Activated CD4-positive, alpha-beta T cell treated with anti-CD3 and anti-CD28 coated beads, Interleukin-2, amount 10 ng/mL, durations not matched to agents 7 days and 5 days (primary cell): ENCODE data around the gene NCOA1. TPM values are rescaled to one million over a fixed set of nuclear protein-coding genes. Genes with fewer than 3 reads are reported as not detected.

Source experiments
- CTCF ChIA-PET: fragments of 350-600 bp; sonication (Branson Sonifier 250); formaldehyde crosslinking; loops from one replicate; lab custom pipeline; 2021; ENCODE audit warnings: antibody characterized with exemption; lab: Charles Lee
- POLR2A ChIA-PET: fragments of 350-600 bp; sonication (Branson Sonifier 250); formaldehyde crosslinking; loops from one replicate; lab custom pipeline; 2021; ENCODE audit warnings: antibody characterized with exemption; lab: Charles Lee
- DNase-seq: peaks from one replicate; pipeline ENCODE4 v3.0.0-alpha.2; 2020
- H3K27ac Mint-ChIP-seq: one replicate; pipeline ENCODE4 v1.8.0; 2021; ENCODE audit warnings: mild to moderate bottlenecking, moderate library complexity, mixed read lengths
- H3K27me3 Mint-ChIP-seq: one replicate; pipeline ENCODE4 v1.8.0; 2021; ENCODE audit warnings: mixed read lengths
- H3K36me3 Mint-ChIP-seq: one replicate; pipeline ENCODE4 v1.8.0; 2021; ENCODE audit warnings: low read depth, mixed read lengths
- H3K4me1 Mint-ChIP-seq: one replicate; pipeline ENCODE4 v1.8.0; 2021; ENCODE audit warnings: mixed read lengths
- H3K4me3 Mint-ChIP-seq: one replicate; pipeline ENCODE4 v1.8.0; 2021; ENCODE audit warnings: mild to moderate bottlenecking, moderate library complexity, mixed read lengths
- H3K9me3 Mint-ChIP-seq: one replicate; pipeline ENCODE4 v1.8.0; 2021; ENCODE audit warnings: mixed read lengths
- total RNA-seq, 2 experiments: library from RNA; stranded (reverse); gene quantifications; one replicate each; pipeline ENCODE4 v1.2.3, GENCODE V29; 2021

Gene NCOA1
- total RNA-seq, 2 experiments from 2014 or later = 18.4 to 22.8 TPM

- H3K4me3 Mint-ChIP-seq = no peak overlapping the region
- no peak for DNase-seq
- H3K9me3 Mint-ChIP-seq = no peaks in the 10 kb centered on the region
- H3K36me3 Mint-ChIP-seq = peaks cover 2% of the 10 kb centered on the region
- POLR2A ChIA-PET = no interaction called here
- H3K27me3 Mint-ChIP-seq = no peaks in the 10 kb centered on the region
- CTCF ChIA-PET = interaction anchor here (0.7 kb wide), 1 partner anchor 11 kb away, joined by 3 read pairs; no protein-coding TSS in a partner anchor
- peaks cover 27% of the 10 kb centered on the region for H3K4me1 Mint-ChIP-seq
- H3K27ac Mint-ChIP-seq = no peak overlapping the region
Observed at GRCh38 chr2:24495451-24495850, 4.4 kb downstream of the NCOA1 start.

- H3K36me3 Mint-ChIP-seq = peaks cover 2% of the 10 kb centered on the region
- ChIA-PET POLR2A (interaction anchor here (0.7 kb wide), 1 partner anchor 445 kb away, joined by 7 read pairs; no protein-coding TSS in a partner anchor), CTCF (no interaction called here)
- H3K4me1 Mint-ChIP-seq = peaks cover 25% of the 10 kb centered on the region
- H3K27ac Mint-ChIP-seq = no peak overlapping the region
- H3K27me3 Mint-ChIP-seq = no peaks in the 10 kb centered on the region
- H3K9me3 Mint-ChIP-seq = no peaks in the 10 kb centered on the region
- no peak for DNase-seq
- no peak overlapping the region for H3K4me3 Mint-ChIP-seq
Observed at GRCh38 chr2:24496959-24497358, 5.9 kb downstream of the NCOA1 start.

GRCh38 chr2:24497685-24498084, 6.6 kb downstream of the NCOA1 start:
- Mint-ChIP-seq H3K27ac (no peak overlapping the region), H3K27me3 (no peaks in the 10 kb centered on the region), H3K4me3 (no peak overlapping the region), H3K4me1 (peaks cover 18% of the 10 kb centered on the region), H3K9me3 (no peaks in the 10 kb centered on the region), H3K36me3 (peaks cover 2% of the 10 kb centered on the region)
- POLR2A ChIA-PET = no interaction called here
- no peak for DNase-seq
- CTCF ChIA-PET = interaction anchor here (0.6 kb wide), 1 partner anchor 441 kb away, joined by 5 read pairs; no protein-coding TSS in a partner anchor

GRCh38 chr2:24498121-24498520, 7.1 kb downstream of the NCOA1 start:
- H3K4me3 Mint-ChIP-seq = no peak overlapping the region

GRCh38 chr2:24501813-24502212, 10.8 kb downstream of the NCOA1 start:
- CTCF ChIA-PET = no interaction called here
- H3K4me3 Mint-ChIP-seq = no peak overlapping the region
- no peak for DNase-seq
- H3K9me3 Mint-ChIP-seq = no peaks in the 10 kb centered on the region
- H3K4me1 Mint-ChIP-seq = peaks cover 2% of the 10 kb centered on the region
- no peak overlapping the region for H3K27ac Mint-ChIP-seq
- POLR2A ChIA-PET = no interaction called here
- no peaks in the 10 kb centered on the region for H3K27me3 Mint-ChIP-seq
- peaks cover 2% of the 10 kb centered on the region for H3K36me3 Mint-ChIP-seq

More at GRCh38 chr2:24498121-24498520, 7.1 kb downstream of the NCOA1 start:
- Mint-ChIP-seq H3K36me3 (peaks cover 2% of the 10 kb centered on the region), H3K9me3 (no peaks in the 10 kb centered on the region), H3K27me3 (no peaks in the 10 kb centered on the region), H3K27ac (no peak overlapping the region), H3K4me1 (peaks cover 13% of the 10 kb centered on the region)
- DNase-seq = no peak
- POLR2A ChIA-PET = no interaction called here
- CTCF ChIA-PET = interaction anchor here (0.6 kb wide), 1 partner anchor 441 kb away, joined by 5 read pairs; no protein-coding TSS in a partner anchor

- no peak overlapping the region for H3K27ac Mint-ChIP-seq
- peaks cover 16% of the 10 kb centered on the region for H3K4me1 Mint-ChIP-seq
- ChIA-PET POLR2A (no interaction called here), CTCF (interaction anchor here (1.4 kb wide), 1 partner anchor 16 kb away, joined by 3 read pairs; no protein-coding TSS in a partner anchor)
- no peak overlapping the region for H3K4me3 Mint-ChIP-seq
- DNase-seq = no peak
- no peaks in the 10 kb centered on the region for H3K27me3 Mint-ChIP-seq
- H3K36me3 Mint-ChIP-seq = no peaks in the 10 kb centered on the region
- H3K9me3 Mint-ChIP-seq = no peaks in the 10 kb centered on the region
Observed at GRCh38 chr2:24505534-24506275, 14.7 kb downstream of the NCOA1 start.

GRCh38 chr2:24507549-24507948, 16.5 kb downstream of the NCOA1 start:
- H3K9me3 Mint-ChIP-seq = no peaks in the 10 kb centered on the region
- CTCF ChIA-PET = interaction anchor here (1.0 kb wide), 1 partner anchor 12 kb away, joined by 3 read pairs; no protein-coding TSS in a partner anchor
- no peaks in the 10 kb centered on the region for H3K36me3 Mint-ChIP-seq
- H3K27me3 Mint-ChIP-seq = no peaks in the 10 kb centered on the region
- H3K4me1 Mint-ChIP-seq = peaks cover 26% of the 10 kb centered on the region
- DNase-seq = no peak
- H3K4me3 Mint-ChIP-seq = no peak overlapping the region
- no peak overlapping the region for H3K27ac Mint-ChIP-seq
- POLR2A ChIA-PET = no interaction called here

GRCh38 chr2:24508878-24509277, 17.8 kb downstream of the NCOA1 start:
- DNase-seq = no peak
- ChIA-PET POLR2A (no interaction called here), CTCF (no interaction called here)
- Mint-ChIP-seq H3K4me3 (no peak overlapping the region), H3K27ac (no peak overlapping the region), H3K4me1 (peaks cover 29% of the 10 kb centered on the region), H3K27me3 (no peaks in the 10 kb centered on the region), H3K9me3 (no peaks in the 10 kb centered on the region), H3K36me3 (no peaks in the 10 kb centered on the region)

GRCh38 chr2:24509425-24509824, 18.4 kb downstream of the NCOA1 start:
- POLR2A ChIA-PET = no interaction called here
- H3K9me3 Mint-ChIP-seq = no peaks in the 10 kb centered on the region
- H3K27ac Mint-ChIP-seq = no peak overlapping the region
- no peaks in the 10 kb centered on the region for H3K36me3 Mint-ChIP-seq
- no peak overlapping the region for H3K4me3 Mint-ChIP-seq
- peaks cover 29% of the 10 kb centered on the region for H3K4me1 Mint-ChIP-seq
- CTCF ChIA-PET = no interaction called here
- no peak for DNase-seq
- H3K27me3 Mint-ChIP-seq = no peaks in the 10 kb centered on the region

GRCh38 chr2:24509840-24510239, 18.8 kb downstream of the NCOA1 start:
- no peak overlapping the region for H3K27ac Mint-ChIP-seq
- CTCF ChIA-PET = no interaction called here
- POLR2A ChIA-PET = no interaction called here

GRCh38 chr2:24510771-24511170, 19.7 kb downstream of the NCOA1 start:
- no peaks in the 10 kb centered on the region for H3K36me3 Mint-ChIP-seq
- no peaks in the 10 kb centered on the region for H3K27me3 Mint-ChIP-seq
- H3K4me1 Mint-ChIP-seq = peaks cover 30% of the 10 kb centered on the region
- no peak overlapping the region for H3K4me3 Mint-ChIP-seq
- no peak for DNase-seq
- no peak overlapping the region for H3K27ac Mint-ChIP-seq
- no peaks in the 10 kb centered on the region for H3K9me3 Mint-ChIP-seq
- POLR2A ChIA-PET = no interaction called here
- CTCF ChIA-PET = no interaction called here

More at GRCh38 chr2:24509840-24510239, 18.8 kb downstream of the NCOA1 start:
- peaks cover 29% of the 10 kb centered on the region for H3K4me1 Mint-ChIP-seq
- no peaks in the 10 kb centered on the region for H3K36me3 Mint-ChIP-seq
- H3K9me3 Mint-ChIP-seq = no peaks in the 10 kb centered on the region
- no peak for DNase-seq
- no peaks in the 10 kb centered on the region for H3K27me3 Mint-ChIP-seq
- H3K4me3 Mint-ChIP-seq = no peak overlapping the region

GRCh38 chr2:24511198-24511597, 20.1 kb downstream of the NCOA1 start:
- H3K4me3 Mint-ChIP-seq = no peak overlapping the region
- no peak overlapping the region for H3K27ac Mint-ChIP-seq
- ChIA-PET CTCF (no interaction called here), POLR2A (no interaction called here)
- no peaks in the 10 kb centered on the region for H3K9me3 Mint-ChIP-seq
- no peaks in the 10 kb centered on the region for H3K27me3 Mint-ChIP-seq
- H3K36me3 Mint-ChIP-seq = no peaks in the 10 kb centered on the region
- H3K4me1 Mint-ChIP-seq = peaks cover 30% of the 10 kb centered on the region
- no peak for DNase-seq

- Mint-ChIP-seq H3K27ac (no peak overlapping the region), H3K27me3 (no peaks in the 10 kb centered on the region), H3K9me3 (no peaks in the 10 kb centered on the region), H3K36me3 (no peaks in the 10 kb centered on the region), H3K4me1 (peaks cover 31% of the 10 kb centered on the region), H3K4me3 (no peak overlapping the region)
- DNase-seq = no peak
- CTCF ChIA-PET = interaction anchor here (0.9 kb wide), 1 partner anchor 9 kb away, joined by 3 read pairs; no protein-coding TSS in a partner anchor
- POLR2A ChIA-PET = no interaction called here
Observed at GRCh38 chr2:24511894-24512293, 20.8 kb downstream of the NCOA1 start.
